CD4-positive, alpha-beta T cell treated with Interleukin-17A for 1 hour (primary cell): ENCODE data around the gene RNPEP.
"Not testable (repeated sequence)": the region's sequence is repeated elsewhere in the genome, so short reads cannot be mapped to it uniquely, and the experiment has no call there.

Experiments
- DNase-seq: peaks from one replicate; pipeline ENCODE4 v3.0.0-alpha.2; 2020

The RNPEP gene, protein sequence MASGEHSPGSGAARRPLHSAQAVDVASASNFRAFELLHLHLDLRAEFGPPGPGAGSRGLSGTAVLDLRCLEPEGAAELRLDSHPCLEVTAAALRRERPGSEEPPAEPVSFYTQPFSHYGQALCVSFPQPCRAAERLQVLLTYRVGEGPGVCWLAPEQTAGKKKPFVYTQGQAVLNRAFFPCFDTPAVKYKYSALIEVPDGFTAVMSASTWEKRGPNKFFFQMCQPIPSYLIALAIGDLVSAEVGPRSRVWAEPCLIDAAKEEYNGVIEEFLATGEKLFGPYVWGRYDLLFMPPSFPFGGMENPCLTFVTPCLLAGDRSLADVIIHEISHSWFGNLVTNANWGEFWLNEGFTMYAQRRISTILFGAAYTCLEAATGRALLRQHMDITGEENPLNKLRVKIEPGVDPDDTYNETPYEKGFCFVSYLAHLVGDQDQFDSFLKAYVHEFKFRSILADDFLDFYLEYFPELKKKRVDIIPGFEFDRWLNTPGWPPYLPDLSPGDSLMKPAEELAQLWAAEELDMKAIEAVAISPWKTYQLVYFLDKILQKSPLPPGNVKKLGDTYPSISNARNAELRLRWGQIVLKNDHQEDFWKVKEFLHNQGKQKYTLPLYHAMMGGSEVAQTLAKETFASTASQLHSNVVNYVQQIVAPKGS

DNA sequence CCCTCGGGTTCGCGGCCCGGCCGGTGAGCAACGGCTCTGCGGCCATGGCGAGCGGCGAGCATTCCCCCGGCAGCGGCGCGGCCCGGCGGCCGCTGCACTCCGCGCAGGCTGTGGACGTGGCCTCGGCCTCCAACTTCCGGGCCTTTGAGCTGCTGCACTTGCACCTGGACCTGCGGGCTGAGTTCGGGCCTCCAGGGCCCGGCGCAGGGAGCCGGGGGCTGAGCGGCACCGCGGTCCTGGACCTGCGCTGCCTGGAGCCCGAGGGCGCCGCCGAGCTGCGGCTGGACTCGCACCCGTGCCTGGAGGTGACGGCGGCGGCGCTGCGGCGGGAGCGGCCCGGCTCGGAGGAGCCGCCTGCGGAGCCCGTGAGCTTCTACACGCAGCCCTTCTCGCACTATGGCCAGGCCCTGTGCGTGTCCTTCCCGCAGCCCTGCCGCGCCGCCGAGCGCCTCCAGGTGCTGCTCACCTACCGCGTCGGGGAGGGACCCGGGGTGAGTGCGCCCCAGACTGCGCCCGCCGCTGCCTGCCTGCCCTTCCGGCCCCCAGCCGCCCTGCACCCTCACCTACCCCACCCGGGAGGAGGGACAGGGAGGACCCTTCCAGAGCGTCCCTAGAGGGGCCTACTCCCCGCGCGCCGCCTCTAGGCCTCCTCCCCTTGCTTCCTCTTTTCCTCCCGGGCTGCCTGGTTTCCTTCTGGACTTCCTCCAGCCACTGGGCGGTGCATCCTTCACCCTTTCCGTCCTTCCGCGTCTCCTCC, at the start of gene RNPEP:
Gene RNPEP (plus strand): TSS at position 26 of the 757 bp plus-strand sequence. CDS start 19 bp downstream, at position 45.
- DNase-seq = peak; percentile 57

GRCh38 chr1:201933840-201934430, 48.5 kb upstream of the RNPEP start:
- no peak for DNase-seq

DNA sequence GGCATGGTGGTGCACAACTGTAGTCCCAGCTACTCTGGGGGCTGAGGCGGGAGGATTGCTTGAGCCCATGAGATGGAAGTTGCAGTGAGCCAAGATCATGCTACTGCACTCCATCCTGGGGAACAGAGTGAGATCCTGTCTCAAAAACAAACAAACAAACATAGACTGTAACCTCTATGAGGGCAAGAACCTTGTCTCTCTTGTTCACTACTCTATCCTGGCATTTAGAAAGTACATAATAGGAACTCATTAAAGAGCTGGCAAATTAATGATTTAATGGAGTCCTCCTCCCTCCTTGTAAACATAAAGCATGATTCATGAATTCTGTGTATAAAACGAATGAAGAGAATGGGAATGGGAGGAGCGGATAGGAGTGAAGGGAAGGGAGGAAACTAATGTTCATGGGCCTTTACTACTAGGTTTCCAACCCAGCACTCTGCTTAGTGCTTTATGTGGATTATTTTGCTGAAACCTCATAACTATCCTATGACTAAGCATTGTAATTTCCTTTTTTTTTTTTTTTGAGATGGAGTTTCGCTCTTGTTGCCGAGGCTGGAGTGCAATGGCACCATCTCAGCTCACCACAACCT, 44.7 kb upstream of the RNPEP start:
- no peak for DNase-seq

GRCh38 chr1:201938440-201939035, 43.9 kb upstream of the RNPEP start:
- no peak for DNase-seq

DNA sequence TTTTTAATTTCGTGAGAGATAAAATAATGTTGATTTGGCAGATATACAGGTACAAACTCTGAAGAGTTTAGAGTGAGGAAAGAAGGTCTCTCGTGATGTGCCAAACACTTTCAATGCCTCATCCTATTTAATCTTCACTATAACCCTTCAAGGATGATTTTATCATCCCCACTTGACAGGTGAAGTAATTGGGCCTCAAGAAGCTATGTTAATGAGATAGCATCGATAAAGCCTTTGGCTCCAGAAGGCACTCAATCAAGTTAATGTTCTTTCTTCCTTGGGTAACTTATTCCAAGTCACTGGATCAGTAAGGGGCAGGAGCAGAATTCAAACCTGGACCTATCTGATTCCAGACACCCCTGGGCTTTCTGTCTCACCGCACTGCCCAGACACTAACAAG, 43.3 kb upstream of the RNPEP start:
- no peak for DNase-seq

GRCh38 chr1:201939574-201939973, 42.9 kb upstream of the RNPEP start:
- DNase-seq = no peak

- not testable (repeated sequence) for DNase-seq
Measured at GRCh38 chr1:201940316-201940715, 42.1 kb upstream of the RNPEP start.

DNA sequence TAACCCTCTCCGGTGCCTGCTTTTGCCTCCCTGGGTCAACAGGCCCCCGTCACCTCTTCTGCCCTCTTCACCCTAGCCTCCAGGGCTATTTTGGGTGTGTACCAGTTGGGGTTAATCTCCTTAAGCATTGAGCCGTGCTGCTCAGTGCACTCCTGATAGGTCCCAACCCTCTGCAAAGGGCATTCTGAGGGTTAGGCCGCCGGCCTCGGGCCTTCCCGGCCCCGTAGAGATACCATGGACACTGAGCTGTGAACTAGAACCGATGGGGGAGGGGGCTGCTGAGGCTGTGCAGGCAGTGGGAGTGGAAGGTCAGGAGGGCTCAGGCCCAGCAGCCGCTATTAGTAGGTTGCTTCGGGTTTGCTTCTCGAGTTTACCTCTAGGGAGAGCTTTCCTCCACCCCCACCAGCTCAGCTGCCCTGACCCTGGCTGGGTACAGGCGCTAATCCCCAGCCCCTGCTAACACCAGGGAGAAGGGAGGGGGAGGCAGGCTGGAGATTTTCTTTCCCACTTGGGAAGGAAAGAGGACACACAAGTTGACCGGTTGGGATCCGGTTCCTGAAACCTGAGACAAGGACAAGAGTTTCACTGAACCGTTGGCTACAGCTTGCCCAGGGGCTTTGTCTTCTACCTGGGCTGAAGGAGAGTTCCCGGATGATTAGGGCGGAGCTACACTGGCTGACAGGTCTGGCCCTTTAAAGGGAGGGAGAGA, 40.9 kb upstream of the RNPEP start:
- no peak for DNase-seq

DNA sequence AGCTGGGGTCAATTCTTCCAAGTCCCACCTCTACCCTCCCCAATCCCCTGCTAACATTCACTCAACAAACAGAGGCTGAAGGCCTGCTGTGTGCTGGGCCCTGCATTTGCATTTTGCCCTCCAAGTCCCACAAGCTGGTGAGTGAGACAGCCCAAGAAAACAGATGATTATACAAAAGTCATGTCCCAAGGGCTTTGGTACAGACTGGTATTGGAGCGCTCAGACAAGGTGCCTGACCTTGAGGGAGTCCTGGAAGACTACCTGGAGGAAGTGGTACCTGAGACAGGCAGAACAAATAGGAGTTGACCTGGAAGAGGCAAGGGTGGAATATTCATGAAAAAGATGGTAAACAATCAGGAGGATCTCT, 40.3 kb upstream of the RNPEP start:
- no peak for DNase-seq

GRCh38 chr1:201944002-201944401, 38.4 kb upstream of the RNPEP start:
- no peak for DNase-seq

GRCh38 chr1:201944639-201945038, 37.8 kb upstream of the RNPEP start:
- DNase-seq = no peak

GRCh38 chr1:201945157-201945556, 37.3 kb upstream of the RNPEP start:
- no peak for DNase-seq

- no peak for DNase-seq
Measured at GRCh38 chr1:201945863-201946223, 36.6 kb upstream of the RNPEP start.

DNA sequence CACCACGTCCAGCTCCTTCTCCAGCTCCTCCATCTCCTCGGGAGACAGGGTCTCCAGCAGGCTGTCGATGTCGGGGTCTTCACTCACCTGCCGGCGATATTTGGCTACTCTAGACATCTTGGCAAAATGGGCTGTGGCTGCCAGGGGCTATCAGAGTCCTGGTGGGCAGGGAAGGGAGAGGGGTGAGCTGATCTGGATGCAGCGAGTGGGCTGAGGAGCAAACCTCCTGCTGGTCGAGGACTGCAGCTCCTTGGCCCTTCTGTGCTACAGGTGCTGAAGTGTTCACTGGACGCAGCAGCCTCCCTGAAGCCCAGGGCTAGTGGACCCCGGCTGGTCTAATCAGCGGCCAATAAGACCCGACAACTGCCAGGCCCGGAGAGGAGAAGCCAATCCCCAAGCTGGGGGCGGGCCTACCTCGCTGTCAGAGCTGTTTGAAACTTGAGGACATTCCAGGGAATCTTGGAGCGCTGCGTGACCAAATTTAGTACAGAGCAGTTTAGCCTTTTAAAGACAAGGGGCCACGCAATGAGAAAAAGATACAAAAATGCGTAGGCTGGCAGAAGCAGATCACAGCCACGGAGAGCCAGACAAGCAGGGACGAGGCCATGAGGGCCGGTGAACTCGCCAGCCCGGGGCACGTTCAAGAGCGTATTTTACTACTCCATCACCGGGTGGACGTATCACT, 36.1 kb upstream of the RNPEP start, which contains the start of gene LMOD1:
Gene LMOD1 (minus strand): TSS at position 325 of the 685 bp plus-strand sequence. CDS start 208 bp downstream, at position 117.
- DNase-seq = no peak

DNA sequence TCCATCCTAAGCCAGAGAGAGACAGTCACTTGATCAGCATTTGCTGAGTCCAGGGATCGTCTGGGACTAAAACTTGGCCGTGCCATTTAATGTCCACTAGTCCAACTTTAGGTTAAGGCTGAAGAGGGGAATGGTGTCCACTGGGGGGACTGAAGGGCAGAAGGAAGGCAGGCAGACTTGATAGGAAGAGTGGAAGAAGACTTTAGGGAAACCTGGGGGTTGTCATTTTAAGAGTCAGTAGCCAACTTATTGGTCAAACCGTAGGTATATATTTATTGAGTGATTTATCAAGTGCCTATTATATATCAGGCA, 34.8 kb upstream of the RNPEP start:
- no peak for DNase-seq

GRCh38 chr1:201949491-201949890, 33.0 kb upstream of the RNPEP start:
- DNase-seq = no peak

GRCh38 chr1:201954263-201955008, 28.0 kb upstream of the RNPEP start:
- DNase-seq = no peak

GRCh38 chr1:201955009-201955728, 27.3 kb upstream of the RNPEP start, which contains the start of gene TIMM17A:
TSS of gene TIMM17A (plus strand) at chr1:201955503. CDS start at chr1:201955527, 24 bp downstream.
- DNase-seq = peak; percentile 95

- no peak for DNase-seq
Measured at GRCh38 chr1:201955729-201956143, 26.7 kb upstream of the RNPEP start.

GRCh38 chr1:201958348-201958747, 24.1 kb upstream of the RNPEP start:
- no peak for DNase-seq
